ENCODE measurements around the gene NGF.

The NGF gene

DNA sequence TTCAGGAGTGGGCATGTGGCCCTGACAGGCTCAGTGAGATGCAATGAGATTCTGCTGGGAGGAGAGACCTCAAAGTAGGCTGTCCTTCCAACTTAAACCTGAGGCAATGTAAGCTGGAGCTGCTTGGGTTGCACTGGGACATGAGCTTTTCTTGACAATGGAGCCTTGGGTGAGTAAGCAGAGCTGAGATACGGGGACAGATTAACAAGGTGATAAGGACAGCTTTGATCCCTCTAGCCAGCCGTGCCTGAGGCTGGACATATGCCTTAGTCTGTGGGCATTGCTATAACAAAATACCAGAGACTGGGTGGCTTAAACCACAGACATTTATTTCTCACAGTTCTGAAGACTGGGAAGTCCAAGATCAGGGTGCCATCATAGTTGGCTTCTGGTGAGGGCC lies 18.3 kb upstream of the NGF start:
- no peak overlapping the region for H3K4me3 ChIP-seq (replicated peaks; ENCODE audit: low read depth, low read length)
- DNase-seq (ENCODE audit: extremely low read depth, insufficient read length): no peak
- H3K27me3 ChIP-seq (replicated peaks; ENCODE audit: control insufficient read depth, insufficient read depth, low read length): no peaks in the 10 kb centered on the region

GRCh38 chr1:115355069-115355468 lies 17.0 kb upstream of the NGF start:
- H3K36me3 ChIP-seq (ENCODE audit: control insufficient read depth, insufficient read depth, low read length): no peaks in the 10 kb centered on the region
- no peak for DNase-seq (ENCODE audit: extremely low read depth, insufficient read length)
- TF ChIP-seq, protein P1, sequence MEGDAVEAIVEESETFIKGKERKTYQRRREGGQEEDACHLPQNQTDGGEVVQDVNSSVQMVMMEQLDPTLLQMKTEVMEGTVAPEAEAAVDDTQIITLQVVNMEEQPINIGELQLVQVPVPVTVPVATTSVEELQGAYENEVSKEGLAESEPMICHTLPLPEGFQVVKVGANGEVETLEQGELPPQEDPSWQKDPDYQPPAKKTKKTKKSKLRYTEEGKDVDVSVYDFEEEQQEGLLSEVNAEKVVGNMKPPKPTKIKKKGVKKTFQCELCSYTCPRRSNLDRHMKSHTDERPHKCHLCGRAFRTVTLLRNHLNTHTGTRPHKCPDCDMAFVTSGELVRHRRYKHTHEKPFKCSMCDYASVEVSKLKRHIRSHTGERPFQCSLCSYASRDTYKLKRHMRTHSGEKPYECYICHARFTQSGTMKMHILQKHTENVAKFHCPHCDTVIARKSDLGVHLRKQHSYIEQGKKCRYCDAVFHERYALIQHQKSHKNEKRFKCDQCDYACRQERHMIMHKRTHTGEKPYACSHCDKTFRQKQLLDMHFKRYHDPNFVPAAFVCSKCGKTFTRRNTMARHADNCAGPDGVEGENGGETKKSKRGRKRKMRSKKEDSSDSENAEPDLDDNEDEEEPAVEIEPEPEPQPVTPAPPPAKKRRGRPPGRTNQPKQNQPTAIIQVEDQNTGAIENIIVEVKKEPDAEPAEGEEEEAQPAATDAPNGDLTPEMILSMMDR (IDR thresholded peaks at IDR 0.05; ENCODE audit: insufficient read depth, low read length, poor library complexity, severe bottlenecking): no peak
- H3K4me3 ChIP-seq (replicated peaks; ENCODE audit: low read depth, low read length): no peak overlapping the region
- H3K27me3 ChIP-seq (replicated peaks; ENCODE audit: control insufficient read depth, insufficient read depth, low read length): no peaks in the 10 kb centered on the region

More for the DNA sequence above, 18.3 kb upstream of the NGF start:
- no peaks in the 10 kb centered on the region for H3K36me3 ChIP-seq (ENCODE audit: control insufficient read depth, insufficient read depth, low read length)
- TF ChIP-seq, protein P1 (IDR thresholded peaks at IDR 0.05; ENCODE audit: insufficient read depth, low read length, poor library complexity, severe bottlenecking): no peak

DNA sequence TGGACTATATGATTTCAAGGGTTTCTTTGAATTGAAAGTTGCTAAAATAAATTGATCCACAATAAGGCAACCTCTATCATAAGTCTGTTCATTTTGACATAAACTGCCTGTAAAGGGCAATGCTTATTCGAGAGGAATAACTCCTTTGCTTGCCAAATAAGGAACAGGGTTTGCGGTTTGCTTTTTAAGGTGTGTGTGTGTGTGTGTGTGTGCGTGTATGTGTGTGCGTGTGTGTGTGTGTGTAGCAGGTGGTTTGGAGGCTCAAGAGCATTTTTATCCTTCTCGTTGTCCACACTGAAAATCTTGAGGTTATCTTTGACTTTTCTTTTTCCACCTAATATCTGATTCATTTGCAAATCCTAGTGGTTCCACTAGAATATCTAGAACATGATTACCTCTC lies 13.1 kb upstream of the NGF start:
- no peak for DNase-seq (ENCODE audit: extremely low read depth, insufficient read length)
- TF ChIP-seq, protein P1 (IDR thresholded peaks at IDR 0.05; ENCODE audit: insufficient read depth, low read length, poor library complexity, severe bottlenecking): no peak
- Histone ChIP-seq H3K27me3 (replicated peaks; ENCODE audit: control insufficient read depth, insufficient read depth, low read length) (peaks cover 1% of the 10 kb centered on the region; the same call in 1 of the 2 replicates), H3K4me3 (replicated peaks; ENCODE audit: low read depth, low read length) (no peak overlapping the region), H3K36me3 (ENCODE audit: control insufficient read depth, insufficient read depth, low read length) (no peaks in the 10 kb centered on the region)

DNA sequence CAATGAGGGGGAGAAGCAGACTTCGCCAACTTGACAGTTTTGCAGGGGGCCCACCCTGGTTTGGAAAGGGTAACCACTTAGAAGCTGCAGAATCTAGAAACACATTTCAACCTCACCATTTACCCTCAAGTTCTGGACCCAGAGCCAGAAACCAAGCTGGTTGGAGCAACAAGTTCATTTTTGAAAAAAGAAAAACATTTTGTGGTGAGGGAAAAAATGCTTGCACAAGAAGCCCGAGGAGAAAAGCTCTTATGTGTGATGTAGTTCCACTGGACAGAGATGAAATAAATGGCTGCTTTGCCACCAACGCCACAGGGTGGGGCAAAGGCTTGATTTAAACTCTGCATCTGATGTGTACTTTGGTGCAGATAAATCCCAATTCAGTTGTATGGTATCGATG lies 10.6 kb upstream of the NGF start:
- H3K36me3 ChIP-seq (ENCODE audit: control insufficient read depth, insufficient read depth, low read length): no peaks in the 10 kb centered on the region
- no peak overlapping the region for H3K4me3 ChIP-seq (replicated peaks; ENCODE audit: low read depth, low read length)
- H3K27me3 ChIP-seq (replicated peaks; ENCODE audit: control insufficient read depth, insufficient read depth, low read length): peaks cover 1% of the 10 kb centered on the region; the same call in 1 of the 2 replicates
- TF ChIP-seq, protein P1 (IDR thresholded peaks at IDR 0.05; ENCODE audit: insufficient read depth, low read length, poor library complexity, severe bottlenecking): no peak
- no peak for DNase-seq (ENCODE audit: extremely low read depth, insufficient read length)

DNA sequence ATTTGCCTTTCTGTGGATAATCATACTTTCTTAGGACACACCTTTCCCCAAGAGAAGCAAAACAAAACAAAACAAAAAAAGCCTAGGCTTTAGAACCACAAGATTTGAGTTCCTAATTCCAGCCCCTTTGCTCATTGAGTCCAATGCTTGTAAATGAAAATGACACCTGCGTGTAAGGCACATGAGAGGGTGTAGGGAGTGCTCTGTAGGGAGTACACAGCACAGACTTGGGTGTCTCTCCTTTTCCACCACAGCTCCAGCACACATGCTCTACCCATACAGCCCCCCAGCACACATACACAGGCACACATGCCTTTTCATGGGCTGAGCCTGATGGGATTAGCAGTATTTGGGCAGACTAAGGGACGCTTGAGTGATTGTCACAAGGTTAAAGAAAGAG lies 9.2 kb upstream of the NGF start:
- TF ChIP-seq, protein P1 (IDR thresholded peaks at IDR 0.05; ENCODE audit: insufficient read depth, low read length, poor library complexity, severe bottlenecking): no peak
- DNase-seq (ENCODE audit: extremely low read depth, insufficient read length): no peak
- Histone ChIP-seq H3K36me3 (ENCODE audit: control insufficient read depth, insufficient read depth, low read length) (no peaks in the 10 kb centered on the region), H3K4me3 (replicated peaks; ENCODE audit: low read depth, low read length) (no peak overlapping the region), H3K27me3 (replicated peaks; ENCODE audit: control insufficient read depth, insufficient read depth, low read length) (peaks cover 1% of the 10 kb centered on the region; the same call in 1 of the 2 replicates)

GRCh38 chr1:115343200-115343737 lies 5.2 kb upstream of the NGF start:
- TF ChIP-seq, protein P1 (IDR thresholded peaks at IDR 0.05; ENCODE audit: insufficient read depth, low read length, poor library complexity, severe bottlenecking): no peak

More at GRCh38 chr1:115343200-115343737, 5.2 kb upstream of the NGF start:
- no peak for DNase-seq (ENCODE audit: extremely low read depth, insufficient read length)
- Histone ChIP-seq H3K36me3 (ENCODE audit: control insufficient read depth, insufficient read depth, low read length) (no peaks in the 10 kb centered on the region), H3K4me3 (replicated peaks; ENCODE audit: low read depth, low read length) (no peak overlapping the region), H3K27me3 (replicated peaks; ENCODE audit: control insufficient read depth, insufficient read depth, low read length) (peaks cover 3% of the 10 kb centered on the region)
